Measurements from ENCODE around the gene PKD1L1. TPM values are rescaled to one million over a fixed set of nuclear protein-coding genes. Genes with fewer than 3 reads are reported as not detected.

The PKD1L1 gene
- total RNA-seq, 6 experiments from 2014 or later = 0.13 to 1.4 (median 0.51) TPM; not detected in 1

DNA sequence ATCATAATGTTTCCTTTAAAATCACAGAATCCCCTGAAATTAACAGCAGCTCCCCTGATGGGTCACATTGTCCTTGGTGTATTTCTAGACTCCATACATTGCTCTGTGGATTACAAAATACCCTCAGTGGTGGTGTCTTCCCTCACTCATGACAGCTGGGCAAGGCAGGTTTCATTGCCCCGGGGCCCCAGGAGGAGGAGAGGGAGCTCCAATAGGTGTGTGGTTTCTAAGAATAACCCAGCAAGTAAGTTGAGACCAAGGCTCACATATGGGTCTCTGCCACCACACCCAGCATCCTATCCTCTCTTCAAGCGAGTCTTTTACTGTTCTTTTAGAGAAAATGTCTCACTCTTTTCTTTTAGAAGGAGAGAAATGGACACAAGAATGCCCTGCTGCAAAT is 63.6 kb downstream of the PKD1L1 start:
- TF ChIP-seq, protein P1, sequence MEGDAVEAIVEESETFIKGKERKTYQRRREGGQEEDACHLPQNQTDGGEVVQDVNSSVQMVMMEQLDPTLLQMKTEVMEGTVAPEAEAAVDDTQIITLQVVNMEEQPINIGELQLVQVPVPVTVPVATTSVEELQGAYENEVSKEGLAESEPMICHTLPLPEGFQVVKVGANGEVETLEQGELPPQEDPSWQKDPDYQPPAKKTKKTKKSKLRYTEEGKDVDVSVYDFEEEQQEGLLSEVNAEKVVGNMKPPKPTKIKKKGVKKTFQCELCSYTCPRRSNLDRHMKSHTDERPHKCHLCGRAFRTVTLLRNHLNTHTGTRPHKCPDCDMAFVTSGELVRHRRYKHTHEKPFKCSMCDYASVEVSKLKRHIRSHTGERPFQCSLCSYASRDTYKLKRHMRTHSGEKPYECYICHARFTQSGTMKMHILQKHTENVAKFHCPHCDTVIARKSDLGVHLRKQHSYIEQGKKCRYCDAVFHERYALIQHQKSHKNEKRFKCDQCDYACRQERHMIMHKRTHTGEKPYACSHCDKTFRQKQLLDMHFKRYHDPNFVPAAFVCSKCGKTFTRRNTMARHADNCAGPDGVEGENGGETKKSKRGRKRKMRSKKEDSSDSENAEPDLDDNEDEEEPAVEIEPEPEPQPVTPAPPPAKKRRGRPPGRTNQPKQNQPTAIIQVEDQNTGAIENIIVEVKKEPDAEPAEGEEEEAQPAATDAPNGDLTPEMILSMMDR (IDR thresholded peaks at IDR 0.05) = no peak
- TF ChIP-seq POLR2A (IDR thresholded peaks at IDR 0.05) = no peak
- Histone ChIP-seq H3K27ac (no peak overlapping the region), H3K4me3 (no peak overlapping the region), H3K27me3 (no peaks in the 10 kb centered on the region), H3K4me1 (no peaks in the 10 kb centered on the region), H3K36me3 (no peaks in the 10 kb centered on the region), H3K9me3 (no peaks in the 10 kb centered on the region)
- WGBS (ENCODE audit: insufficient coverage, low coverage, low lambda C conversion rate, missing lambda C conversion rate) = 36% methylated on average over 2 of the region's 2 CpGs
- intact Hi-C loops (cut with DNase I) = no loop called here
- ATAC-seq = no peak
- no peak for DNase-seq

- intact Hi-C loops (cut with DNase I) = no loop called here
- no peak for ATAC-seq
- H3K4me3 ChIP-seq = no peak overlapping the region
- WGBS (ENCODE audit: insufficient coverage, low coverage, low lambda C conversion rate, missing lambda C conversion rate) = 67% methylated on average over 3 of the region's 3 CpGs
- no peak overlapping the region for H3K27ac ChIP-seq
- no peak for DNase-seq
- no peaks in the 10 kb centered on the region for H3K4me1 ChIP-seq
- no peaks in the 10 kb centered on the region for H3K27me3 ChIP-seq
- no peaks in the 10 kb centered on the region for H3K9me3 ChIP-seq
- no peaks in the 10 kb centered on the region for H3K36me3 ChIP-seq
- TF ChIP-seq POLR2A (IDR thresholded peaks at IDR 0.05) = no peak
- TF ChIP-seq, protein P1 (IDR thresholded peaks at IDR 0.05) = no peak
Observed at GRCh38 chr7:47882635-47883034, 65.6 kb downstream of the PKD1L1 start.

DNA sequence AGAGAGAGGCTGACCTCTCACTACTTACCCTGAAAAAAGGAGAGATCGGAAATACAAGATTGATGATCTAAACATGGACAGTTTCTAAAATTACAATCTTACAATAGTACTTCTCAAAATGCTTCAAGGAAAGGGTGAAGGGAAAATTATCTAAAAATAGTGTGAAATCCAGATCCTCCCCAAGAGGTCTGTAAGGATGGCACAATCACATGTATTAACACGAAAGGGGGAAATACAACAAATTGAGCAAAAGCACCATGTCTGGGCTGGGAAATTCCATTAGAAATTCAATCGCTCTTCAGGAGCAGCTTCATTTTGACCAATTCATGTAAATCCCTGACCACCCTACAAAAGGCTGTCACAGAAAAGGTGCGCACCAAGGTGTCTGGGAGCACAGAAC is 67.0 kb downstream of the PKD1L1 start:
- H3K36me3 ChIP-seq = no peaks in the 10 kb centered on the region
- no peak for ATAC-seq
- no peaks in the 10 kb centered on the region for H3K27me3 ChIP-seq
- H3K4me1 ChIP-seq = no peaks in the 10 kb centered on the region
- H3K4me3 ChIP-seq = no peak overlapping the region
- DNase-seq = no peak
- intact Hi-C loops (cut with DNase I) = no loop called here
- no peak for TF ChIP-seq POLR2A (IDR thresholded peaks at IDR 0.05)
- TF ChIP-seq, protein P1 (IDR thresholded peaks at IDR 0.05) = no peak
- no peak overlapping the region for H3K27ac ChIP-seq
- 55% methylated on average over 2 of the region's 4 CpGs for WGBS (ENCODE audit: insufficient coverage, low coverage, low lambda C conversion rate, missing lambda C conversion rate)
- no peaks in the 10 kb centered on the region for H3K9me3 ChIP-seq

GRCh38 chr7:47878662-47879061 is 69.6 kb downstream of the PKD1L1 start:
- intact Hi-C loops (cut with DNase I) = no loop called here
- WGBS (ENCODE audit: insufficient coverage, low coverage, low lambda C conversion rate, missing lambda C conversion rate) = 80% methylated on average over 1 of the region's 4 CpGs
- ATAC-seq = no peak
- no peak for DNase-seq
- no peaks in the 10 kb centered on the region for H3K36me3 ChIP-seq
- no peak overlapping the region for H3K27ac ChIP-seq
- no peaks in the 10 kb centered on the region for H3K4me1 ChIP-seq
- no peaks in the 10 kb centered on the region for H3K9me3 ChIP-seq
- H3K4me3 ChIP-seq = no peak overlapping the region
- H3K27me3 ChIP-seq = no peaks in the 10 kb centered on the region
- TF ChIP-seq POLR2A (IDR thresholded peaks at IDR 0.05) = no peak
- TF ChIP-seq, protein P1 (IDR thresholded peaks at IDR 0.05) = no peak

DNA sequence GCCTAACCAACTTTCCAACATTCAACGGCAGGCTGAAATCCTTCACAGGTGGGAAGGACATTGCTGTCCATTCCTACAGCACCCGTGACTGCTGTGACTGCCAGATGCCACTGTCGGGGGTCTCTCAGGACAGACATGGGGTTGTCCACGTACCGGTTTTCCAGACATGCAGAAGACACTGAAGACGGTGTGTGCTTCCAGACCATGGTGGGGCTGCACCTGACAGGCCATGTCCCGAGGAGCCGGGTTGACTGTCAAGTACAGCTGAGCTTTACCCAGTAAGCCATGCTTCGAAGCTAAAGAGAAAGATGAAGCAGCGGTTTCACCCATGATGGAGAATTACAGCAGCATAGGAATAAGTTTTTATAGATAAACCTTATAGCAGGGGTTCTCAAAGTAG is 70.9 kb downstream of the PKD1L1 start:
- Histone ChIP-seq H3K4me1 (no peaks in the 10 kb centered on the region), H3K27ac (no peak overlapping the region), H3K36me3 (no peaks in the 10 kb centered on the region), H3K27me3 (no peaks in the 10 kb centered on the region), H3K4me3 (no peak overlapping the region), H3K9me3 (no peaks in the 10 kb centered on the region)
- ATAC-seq (no peak), DNase-seq (no peak)
- intact Hi-C loops (cut with DNase I) = no loop called here
- WGBS (ENCODE audit: insufficient coverage, low coverage, low lambda C conversion rate, missing lambda C conversion rate) = 97% methylated on average over 6 of the region's 10 CpGs
- TF ChIP-seq, protein P1 (IDR thresholded peaks at IDR 0.05) = no peak
- no peak for TF ChIP-seq POLR2A (IDR thresholded peaks at IDR 0.05)

Measured in right lobe of liver (tissue), 6 donors.